ENCODE results near the gene TSPAN31.

DNA sequence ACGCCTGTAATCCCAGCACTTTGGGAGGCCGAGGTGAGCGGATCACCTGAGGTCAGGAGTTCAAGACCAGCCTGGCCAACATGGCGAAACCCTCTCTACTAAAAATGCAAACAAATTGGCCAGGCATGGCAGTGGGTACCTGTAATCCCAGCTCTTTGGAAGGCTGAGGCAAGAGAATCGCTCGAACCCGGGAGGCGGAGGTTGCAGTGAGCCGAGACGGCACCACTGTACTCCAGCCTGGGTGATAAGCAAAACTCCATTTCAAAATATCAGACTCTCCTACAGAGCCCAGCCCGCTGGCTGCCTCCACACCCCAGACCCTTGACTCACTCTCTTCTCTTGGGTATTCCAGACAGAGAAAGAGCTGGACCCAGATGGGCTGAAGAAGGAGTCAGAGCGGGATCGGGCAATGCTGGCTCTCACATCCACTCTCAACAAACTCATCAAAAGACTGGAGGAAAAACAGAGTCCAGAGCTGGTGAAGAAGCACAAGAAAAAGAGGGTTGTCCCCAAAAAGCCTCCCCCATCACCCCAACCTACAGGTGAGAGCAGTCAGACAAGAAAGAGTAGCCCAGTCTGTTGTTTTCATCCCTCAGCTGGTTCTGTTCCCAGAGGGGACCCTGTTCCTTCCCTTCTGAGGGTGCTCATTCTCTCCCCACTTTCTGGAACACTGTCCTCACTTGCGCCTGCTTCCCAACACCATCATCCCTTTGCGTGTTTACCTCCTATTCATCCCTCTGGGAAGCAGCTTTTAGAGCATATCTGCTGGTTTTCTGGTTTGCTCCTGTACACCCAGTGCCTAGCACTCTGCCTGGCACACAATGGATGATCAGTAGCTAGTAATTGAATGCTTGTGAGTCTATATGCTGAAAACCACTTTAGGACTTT is 26.0 kb upstream of the TSPAN31 start:
- TF ChIP-seq CTCF (IDR thresholded peaks at IDR 0.05; ENCODE audit: insufficient read depth, low read depth, low read length): no peak
- no peak for TF ChIP-seq EZH2 (IDR thresholded peaks at IDR 0.05; ENCODE audit: insufficient read depth, low read length)

Measured in astrocyte (in vitro differentiated cells and primary cell).